AG10803 (cell line): ENCODE data around the gene KCNMA1.
"Not testable (repeated sequence)": the region's sequence is repeated elsewhere in the genome, so short reads cannot be mapped to it uniquely, and the experiment has no call there.

Experiments used
- DNase-seq: peaks from one replicate; pipeline ENCODE4 v3.0.0; 2010; ENCODE audit warnings: low read depth
- H3K4me3 ChIP-seq: 2 replicates; pipeline ENCODE4 v1.5.1; 2011; ENCODE audit warnings: mild to moderate bottlenecking, low read length, control low read depth
- TF ChIP-seq, protein P1 (sequence below): conservative IDR thresholded peaks from 2 replicates; pipeline ENCODE4 v1.5.1; 2011; ENCODE audit warnings: mild to moderate bottlenecking, low read length, control low read depth, inconsistent platforms

The KCNMA1 gene

GRCh38 chr10:77347052-77347451 lies 290.6 kb downstream of the KCNMA1 start:
- TF ChIP-seq, protein P1, sequence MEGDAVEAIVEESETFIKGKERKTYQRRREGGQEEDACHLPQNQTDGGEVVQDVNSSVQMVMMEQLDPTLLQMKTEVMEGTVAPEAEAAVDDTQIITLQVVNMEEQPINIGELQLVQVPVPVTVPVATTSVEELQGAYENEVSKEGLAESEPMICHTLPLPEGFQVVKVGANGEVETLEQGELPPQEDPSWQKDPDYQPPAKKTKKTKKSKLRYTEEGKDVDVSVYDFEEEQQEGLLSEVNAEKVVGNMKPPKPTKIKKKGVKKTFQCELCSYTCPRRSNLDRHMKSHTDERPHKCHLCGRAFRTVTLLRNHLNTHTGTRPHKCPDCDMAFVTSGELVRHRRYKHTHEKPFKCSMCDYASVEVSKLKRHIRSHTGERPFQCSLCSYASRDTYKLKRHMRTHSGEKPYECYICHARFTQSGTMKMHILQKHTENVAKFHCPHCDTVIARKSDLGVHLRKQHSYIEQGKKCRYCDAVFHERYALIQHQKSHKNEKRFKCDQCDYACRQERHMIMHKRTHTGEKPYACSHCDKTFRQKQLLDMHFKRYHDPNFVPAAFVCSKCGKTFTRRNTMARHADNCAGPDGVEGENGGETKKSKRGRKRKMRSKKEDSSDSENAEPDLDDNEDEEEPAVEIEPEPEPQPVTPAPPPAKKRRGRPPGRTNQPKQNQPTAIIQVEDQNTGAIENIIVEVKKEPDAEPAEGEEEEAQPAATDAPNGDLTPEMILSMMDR: no peak
- H3K4me3 ChIP-seq: no peak overlapping the region

DNA sequence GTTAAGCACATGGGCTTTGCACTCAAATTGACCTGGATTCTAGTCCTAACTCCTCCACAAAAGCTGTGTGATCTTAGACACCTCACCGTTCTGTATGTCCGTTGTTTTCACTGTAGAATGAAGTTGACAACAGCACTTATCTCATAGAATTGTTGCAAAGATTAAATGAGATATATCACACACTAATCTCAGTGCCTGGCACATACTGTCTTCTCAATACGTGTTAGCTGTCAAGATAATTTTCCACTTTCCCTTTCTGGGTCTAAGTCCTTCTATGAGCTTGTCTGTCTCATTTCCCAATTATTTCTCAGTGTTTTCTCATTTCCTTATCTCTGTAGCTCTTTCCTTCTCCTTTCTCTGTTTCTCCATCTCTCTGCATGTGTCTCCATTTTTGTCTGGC lies 296.6 kb downstream of the KCNMA1 start:
- TF ChIP-seq, protein P1: no peak
- H3K4me3 ChIP-seq: no peak overlapping the region
- DNase-seq: no peak

More at GRCh38 chr10:77347052-77347451, 290.6 kb downstream of the KCNMA1 start:
- DNase-seq: no peak

GRCh38 chr10:77339872-77340271 lies 297.7 kb downstream of the KCNMA1 start:
- H3K4me3 ChIP-seq, DNase-seq: not testable (repeated sequence)

GRCh38 chr10:77339166-77339565 lies 298.4 kb downstream of the KCNMA1 start:
- no peak overlapping the region for H3K4me3 ChIP-seq
- TF ChIP-seq, protein P1: no peak
- DNase-seq: no peak

DNA sequence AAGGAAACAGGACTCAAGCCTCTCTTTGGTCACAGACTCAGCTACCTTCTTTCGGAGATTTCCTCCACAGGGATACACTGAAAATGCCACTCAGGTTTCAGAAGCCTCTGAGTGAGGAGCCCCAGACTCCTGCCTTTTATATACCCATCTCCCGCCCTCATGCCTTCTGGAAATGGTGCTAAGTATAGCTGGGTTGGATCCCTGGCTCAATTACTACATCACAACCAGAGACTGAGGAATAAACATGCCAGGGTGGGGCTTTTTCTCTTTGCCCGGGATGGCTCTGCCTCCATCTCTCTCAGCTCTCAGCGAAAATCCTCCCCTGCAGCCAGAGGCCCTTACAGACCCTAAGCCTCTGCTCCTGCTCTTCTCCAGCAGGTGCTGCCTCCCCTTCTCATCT lies 299.5 kb downstream of the KCNMA1 start:
- DNase-seq: no peak
- H3K4me3 ChIP-seq: no peak overlapping the region
- TF ChIP-seq, protein P1: no peak

GRCh38 chr10:77334501-77334900 lies 303.1 kb downstream of the KCNMA1 start:
- H3K4me3 ChIP-seq: no peak overlapping the region
- TF ChIP-seq, protein P1: no peak
- no peak for DNase-seq

- TF ChIP-seq, protein P1: no peak
- DNase-seq: peak; percentile 40
- H3K4me3 ChIP-seq: no peak overlapping the region
Measured at GRCh38 chr10:77333610-77334340, 303.8 kb downstream of the KCNMA1 start.
